Activated CD4-positive, alpha-beta T cell treated with anti-CD3 and anti-CD28 coated beads, Interleukin-10, Interleukin-2, amounts not matched to agents 100 ng/mL and 50 ng/mL, durations not matched to agents 16 hours and 8 hours (primary cell): ENCODE data around the gene LRRC31.

Experiments
- DNase-seq: peaks from one replicate; pipeline ENCODE4 v3.0.0-alpha.2; 2020

The LRRC31 gene

GRCh38 chr3:169869484-169870220 is at the start of gene LRRC31:
LRRC31 (minus strand) TSS chr3:169869935; CDS start chr3:169869807, 128 bp downstream.
- no peak for DNase-seq

GRCh38 chr3:169914321-169914720 is 44.6 kb upstream of the LRRC31 start:
- DNase-seq: no peak

DNA sequence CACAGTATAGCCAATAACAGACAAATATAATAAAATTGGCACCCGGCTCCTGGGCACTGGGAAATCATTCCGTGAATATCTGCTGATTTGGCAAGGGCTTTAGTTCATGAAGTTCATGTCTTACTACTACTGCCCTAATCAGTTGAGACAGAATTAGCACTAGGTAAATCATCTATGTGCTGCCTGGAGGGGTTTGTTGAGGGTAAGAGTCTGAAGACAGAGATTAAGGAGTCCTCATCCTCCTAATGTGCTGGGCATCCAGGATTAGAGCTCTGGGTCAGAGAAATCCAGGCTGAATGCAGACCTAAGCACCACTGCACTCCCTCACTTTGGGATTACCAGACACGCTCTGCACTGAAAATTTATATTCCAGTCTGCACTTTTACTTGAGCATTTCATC is 43.6 kb upstream of the LRRC31 start:
- no peak for DNase-seq

- no peak for DNase-seq
Measured at GRCh38 chr3:169911272-169911671, 41.5 kb upstream of the LRRC31 start, which contains the start of gene SAMD7. SAMD7 (plus strand) TSS chr3:169911572; CDS start chr3:169919499, 7,927 bp downstream.

GRCh38 chr3:169907944-169908343 is 38.2 kb upstream of the LRRC31 start:
- DNase-seq: no peak

DNA sequence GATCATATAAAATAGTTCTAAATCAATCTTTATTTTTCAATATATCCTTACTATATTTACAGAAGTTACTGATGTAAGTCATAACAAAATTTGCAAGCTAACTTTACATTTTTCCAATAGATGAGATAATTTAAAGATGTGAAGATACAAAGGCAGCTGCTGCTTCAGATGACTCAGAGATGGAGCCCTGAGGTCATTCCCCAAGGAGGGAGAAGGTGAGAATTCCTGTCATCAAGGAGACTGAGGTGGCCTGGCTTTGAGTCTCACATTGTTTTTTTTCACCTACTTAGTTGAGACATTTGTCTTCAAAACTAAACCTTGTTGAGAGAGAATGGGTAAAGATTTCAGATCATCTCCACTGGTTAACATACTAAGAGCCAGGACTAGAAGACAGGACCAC is 37.7 kb upstream of the LRRC31 start:
- no peak for DNase-seq

DNA sequence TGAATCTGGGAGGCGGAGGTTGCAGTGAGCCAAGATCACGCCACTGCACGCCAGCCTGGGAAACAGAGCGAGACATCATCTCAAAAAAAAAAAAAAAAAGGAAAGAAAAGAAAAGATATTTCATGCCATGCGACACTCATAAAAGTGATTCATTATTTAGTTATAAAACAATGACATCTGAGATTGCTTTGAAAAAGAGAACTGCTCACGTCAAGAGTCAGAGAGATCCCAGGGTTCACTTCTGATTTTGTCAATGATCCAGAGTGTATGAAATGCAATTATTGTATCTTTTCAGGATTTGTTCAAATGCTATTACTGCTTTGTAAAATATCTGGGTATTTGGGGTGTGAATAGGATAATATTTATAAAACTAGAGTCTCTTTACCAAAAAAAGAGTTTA is 35.7 kb upstream of the LRRC31 start:
- DNase-seq: no peak

GRCh38 chr3:169901453-169901852 is 31.7 kb upstream of the LRRC31 start:
- no peak for DNase-seq

DNA sequence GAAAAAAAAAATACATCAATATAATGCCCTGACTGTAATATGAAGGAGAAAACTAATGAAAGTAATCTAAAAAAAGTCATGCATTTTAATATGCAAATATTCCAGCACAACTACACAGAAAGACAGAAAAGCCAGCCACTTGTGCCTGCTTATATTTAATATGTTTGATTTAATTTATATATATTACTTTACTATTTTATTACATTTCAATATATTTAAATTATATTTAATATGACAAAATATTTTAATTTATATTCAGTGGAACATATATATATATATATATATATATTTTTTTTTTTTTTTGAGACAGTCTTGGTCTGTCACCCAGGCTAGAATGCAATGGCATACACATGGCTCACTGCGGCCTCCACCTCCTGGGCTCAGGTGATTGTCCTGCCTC is 27.5 kb upstream of the LRRC31 start:
- no peak for DNase-seq

DNA sequence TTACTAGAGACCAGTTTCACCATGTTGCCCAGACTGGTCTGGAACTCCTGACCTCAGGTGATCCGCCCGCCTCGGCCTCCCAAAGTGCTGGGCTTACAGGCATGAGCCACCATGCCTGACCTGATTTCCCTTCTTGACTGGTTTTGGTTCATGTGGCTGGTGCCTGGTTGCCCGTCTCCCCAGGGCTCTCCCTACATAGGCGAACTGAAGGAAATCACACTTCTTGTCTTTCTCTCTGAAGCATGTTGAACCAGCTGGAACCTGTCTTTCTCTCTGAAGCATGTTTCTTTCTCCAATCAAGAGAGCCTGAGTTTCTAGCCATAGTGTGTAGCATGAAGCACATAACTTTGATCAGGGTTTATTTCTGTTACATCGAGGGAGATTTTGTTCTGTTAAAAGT is 25.3 kb upstream of the LRRC31 start:
- DNase-seq: no peak

- DNase-seq: no peak
Measured at GRCh38 chr3:169894110-169894509, 24.4 kb upstream of the LRRC31 start.

DNA sequence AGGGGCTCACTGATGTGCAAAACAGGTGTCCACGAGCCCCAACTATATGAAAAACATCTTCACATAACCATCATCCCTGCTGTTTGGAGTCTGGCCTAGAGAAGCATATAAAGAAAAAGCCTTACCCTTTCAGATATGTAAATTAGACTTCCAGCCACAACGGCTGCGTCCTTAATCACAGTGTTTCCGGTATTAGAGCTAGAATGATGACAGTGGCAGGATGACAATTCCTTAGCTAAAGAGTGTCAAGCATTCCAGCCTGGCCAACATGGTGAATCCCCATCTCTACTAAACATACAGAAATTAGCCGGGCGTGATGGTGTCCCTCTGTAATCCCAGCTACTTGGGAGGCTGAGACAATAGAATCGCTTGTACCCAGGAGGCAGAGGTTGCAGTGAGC is 22.2 kb upstream of the LRRC31 start:
- DNase-seq: no peak

GRCh38 chr3:169886671-169887070 is 16.9 kb upstream of the LRRC31 start:
- DNase-seq: no peak

DNA sequence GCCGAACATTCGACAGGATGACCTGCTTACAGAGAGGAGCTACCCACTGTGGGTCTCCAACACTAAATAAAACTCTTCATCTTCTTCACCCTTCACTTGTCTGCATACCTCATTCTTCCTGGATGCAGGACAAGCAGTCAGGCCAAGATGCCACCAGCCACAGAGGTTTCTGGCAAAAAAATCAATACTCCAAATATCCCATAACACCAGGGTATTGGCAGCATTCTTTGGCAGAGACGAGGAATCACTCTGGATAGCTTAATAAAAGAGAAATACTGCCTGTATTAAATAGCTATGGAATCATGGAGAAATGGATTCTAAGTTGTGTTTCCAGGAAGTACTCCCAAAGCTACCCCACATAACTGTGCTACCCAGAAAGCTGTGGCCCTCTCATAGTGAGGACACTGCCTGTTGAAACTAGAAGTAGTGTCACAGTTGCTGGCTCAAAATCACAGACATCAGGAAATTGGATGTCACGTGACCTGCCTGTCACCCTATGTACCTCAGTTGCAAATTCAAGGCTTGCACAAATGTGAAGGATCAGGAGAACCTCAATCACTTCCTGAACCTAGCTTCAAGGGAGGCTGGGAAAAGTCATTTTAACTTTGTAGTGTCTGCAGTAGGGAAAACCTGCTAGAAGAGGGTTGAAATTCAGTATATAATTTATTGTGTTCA is 11.0 kb upstream of the LRRC31 start:
- no peak for DNase-seq

GRCh38 chr3:169879845-169880575 is 10.3 kb upstream of the LRRC31 start:
- DNase-seq: no peak

GRCh38 chr3:169879013-169879557 is 9.3 kb upstream of the LRRC31 start:
- no peak for DNase-seq

- DNase-seq: no peak
Measured at GRCh38 chr3:169871129-169871886, 1.6 kb upstream of the LRRC31 start.

DNA sequence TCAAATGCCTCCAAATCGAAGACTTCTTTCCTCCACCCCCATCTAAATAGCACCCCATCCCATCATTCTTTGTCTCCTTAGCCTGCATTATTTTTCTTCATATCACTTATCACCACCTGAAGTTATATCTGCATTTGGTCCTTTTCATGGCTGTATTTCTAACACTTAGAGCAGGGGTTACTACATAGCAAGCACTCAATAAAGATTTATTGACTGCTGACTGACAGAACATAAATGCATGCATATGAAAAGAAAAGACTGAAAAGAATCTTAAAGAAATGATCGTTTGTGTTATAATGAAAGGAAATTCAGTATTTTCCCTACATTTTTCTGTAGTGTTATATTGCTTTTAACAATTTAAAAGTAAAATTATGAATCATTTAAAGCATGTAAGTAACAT is 1.4 kb downstream of the LRRC31 start:
- DNase-seq: no peak

- DNase-seq: no peak
Measured at GRCh38 chr3:169867584-169868210, 2.0 kb downstream of the LRRC31 start.

GRCh38 chr3:169865176-169865767 is 4.5 kb downstream of the LRRC31 start:
- DNase-seq: no peak

DNA sequence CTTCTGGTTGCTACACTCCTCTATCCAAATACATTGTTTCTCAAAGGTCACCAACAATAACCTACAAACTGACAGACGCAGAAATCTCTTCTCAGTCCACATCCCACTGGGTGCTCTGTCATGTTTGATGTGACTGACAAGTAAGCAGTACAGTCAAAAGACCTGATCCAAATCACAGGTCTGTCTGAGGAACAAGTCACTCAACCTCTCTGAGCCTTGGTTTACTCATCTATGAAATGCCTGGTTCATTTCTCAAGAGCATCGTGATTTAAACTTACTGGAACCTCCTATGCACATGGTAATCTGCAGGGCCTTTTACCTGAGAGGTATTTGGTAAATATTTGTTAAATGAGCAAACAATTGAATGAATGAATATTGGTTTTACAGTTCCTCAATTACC is 5.5 kb downstream of the LRRC31 start:
- DNase-seq: no peak

- DNase-seq: peak; percentile 75
Measured at GRCh38 chr3:169863458-169863899, 6.3 kb downstream of the LRRC31 start.
